OCI-LY1 (cell line): ENCODE data around the gene LMBR1.

Source experiments
- H2AFZ ChIP-seq: fragments of 200-600 bp; sonication (generic), shearing (Covaris generic); 2 replicates; pipeline ENCODE4 v1.6.0; 2014; ENCODE audit warnings: antibody characterized with exemption, mild to moderate bottlenecking, low read length
- H3F3A ChIP-seq: fragments of 200-600 bp; sonication (generic), shearing (Covaris generic); 2 replicates; pipeline ENCODE4 v1.6.0; 2014; ENCODE audit warnings: mild to moderate bottlenecking, antibody characterized with exemption, low read length, moderate library complexity; ENCODE audit not compliant: insufficient read depth
- H3K27ac ChIP-seq: fragments of 200-600 bp; sonication (generic); 2 replicates; pipeline ENCODE4 v1.5.1; 2014; ENCODE audit warnings: low read length, mixed run types, mild to moderate bottlenecking, low read depth; ENCODE audit not compliant: poor library complexity, severe bottlenecking
- H3K27me3 ChIP-seq: fragments of 200-600 bp; sonication (generic); 2 replicates; pipeline ENCODE4 v1.6.0; 2014; ENCODE audit warnings: antibody characterized with exemption, mild to moderate bottlenecking, low read length, moderate library complexity; ENCODE audit not compliant: insufficient read depth
- H3K36me3 ChIP-seq: fragments of 200-600 bp; sonication (generic); 2 replicates; pipeline ENCODE4 v1.6.1; 2014; ENCODE audit warnings: mild to moderate bottlenecking, antibody characterized with exemption, low read length, moderate library complexity, mixed read lengths; ENCODE audit not compliant: insufficient read depth
- H3K4me1 ChIP-seq: fragments of 200-600 bp; sonication (generic); 2 replicates; pipeline ENCODE4 v1.5.1; 2014; ENCODE audit warnings: mild to moderate bottlenecking, low read length, moderate library complexity; ENCODE audit not compliant: insufficient read depth, severe bottlenecking
- H3K4me2 ChIP-seq: fragments of 200-600 bp; sonication (generic), shearing (Covaris generic); 2 replicates; pipeline ENCODE4 v1.6.1; 2014; ENCODE audit warnings: low read length
- H3K4me3 ChIP-seq: fragments of 200-600 bp; sonication (generic); 2 replicates; pipeline ENCODE4 v1.5.1; 2014; ENCODE audit warnings: low read length, low read depth, mild to moderate bottlenecking, mixed read lengths; ENCODE audit not compliant: poor library complexity, severe bottlenecking
- H3K79me2 ChIP-seq: fragments of 200-600 bp; shearing (Covaris generic); 2 replicates; pipeline ENCODE4 v1.6.1; 2016; ENCODE audit warnings: mixed run types, low read length, mixed read lengths; ENCODE audit not compliant: insufficient read depth
- H3K9ac ChIP-seq: fragments of 200-600 bp; sonication (generic), shearing (Covaris generic); 2 replicates; pipeline ENCODE4 v1.6.1; 2014; ENCODE audit warnings: mild to moderate bottlenecking, low read length, mixed read lengths
- H3K9me2 ChIP-seq: fragments of 200-600 bp; sonication (generic), shearing (Covaris generic); 2 replicates; pipeline ENCODE4 v1.6.1; 2014; ENCODE audit warnings: low read depth, mild to moderate bottlenecking, low read length, mixed read lengths
- H3K9me3 ChIP-seq: fragments of 200-600 bp; shearing (Covaris generic); 2 replicates; pipeline ENCODE4 v1.6.1; 2014; ENCODE audit warnings: low read length, mixed read lengths
- H4K20me1 ChIP-seq: fragments of 200-600 bp; sonication (generic), shearing (Covaris generic); 2 replicates; pipeline ENCODE4 v1.6.0; 2016; ENCODE audit warnings: mild to moderate bottlenecking, low read length; ENCODE audit not compliant: insufficient read depth
- CTCF ChIP-seq: fragments of 200-600 bp; sonication (generic), shearing (Covaris generic); IDR thresholded peaks from 2 replicates; pipeline ENCODE4 v1.5.1; 2017; ENCODE audit warnings: mild to moderate bottlenecking, antibody characterized with exemption, low read length, moderate library complexity, mixed read lengths
- EZH2 ChIP-seq: fragments of 200-600 bp; sonication (generic), shearing (Covaris generic); IDR thresholded peaks from 2 replicates; pipeline ENCODE4 v1.8.0; 2017; ENCODE audit warnings: borderline replicate concordance, mixed run types, mild to moderate bottlenecking, antibody characterized with exemption, low read length, moderate library complexity, mixed read lengths

Gene LMBR1

GRCh38 chr7:156722043-156722826, 170.7 kb downstream of the LMBR1 start:
- Histone ChIP-seq H3K36me3 (peaks cover 11% of the 10 kb centered on the region; the same call in 1 of the 2 replicates), H3K4me2 (no peak overlapping the region), H3K9me2 (no peaks in the 10 kb centered on the region), H3K27ac (no peak overlapping the region), H3K9me3 (no peaks in the 10 kb centered on the region), H3K27me3 (no peaks in the 10 kb centered on the region), H3K9ac (no peak overlapping the region), H3K4me1 (no peaks in the 10 kb centered on the region), H3K4me3 (no peak overlapping the region), H2AFZ (no peak overlapping the region), H3K79me2 (no peaks in the 10 kb centered on the region), H3F3A (no peaks in the 10 kb centered on the region), H4K20me1 (no peaks in the 10 kb centered on the region)
- TF ChIP-seq CTCF (no peak), EZH2 (no peak)

GRCh38 chr7:156703773-156704482, 189.1 kb downstream of the LMBR1 start:
- no peak for TF ChIP-seq CTCF
- TF ChIP-seq EZH2, result no peak
- Histone ChIP-seq H3K9me3 (peaks cover 9% of the 10 kb centered on the region), H3K4me3 (no peak overlapping the region), H3K79me2 (no peaks in the 10 kb centered on the region), H3K27ac (no peak overlapping the region), H3K27me3 (no peaks in the 10 kb centered on the region), H3F3A (no peaks in the 10 kb centered on the region), H4K20me1 (no peaks in the 10 kb centered on the region), H3K4me1 (peaks cover 11% of the 10 kb centered on the region), H2AFZ (no peak overlapping the region), H3K9ac (no peak overlapping the region), H3K9me2 (no peaks in the 10 kb centered on the region), H3K4me2 (no peak overlapping the region), H3K36me3 (peaks cover 24% of the 10 kb centered on the region)

DNA sequence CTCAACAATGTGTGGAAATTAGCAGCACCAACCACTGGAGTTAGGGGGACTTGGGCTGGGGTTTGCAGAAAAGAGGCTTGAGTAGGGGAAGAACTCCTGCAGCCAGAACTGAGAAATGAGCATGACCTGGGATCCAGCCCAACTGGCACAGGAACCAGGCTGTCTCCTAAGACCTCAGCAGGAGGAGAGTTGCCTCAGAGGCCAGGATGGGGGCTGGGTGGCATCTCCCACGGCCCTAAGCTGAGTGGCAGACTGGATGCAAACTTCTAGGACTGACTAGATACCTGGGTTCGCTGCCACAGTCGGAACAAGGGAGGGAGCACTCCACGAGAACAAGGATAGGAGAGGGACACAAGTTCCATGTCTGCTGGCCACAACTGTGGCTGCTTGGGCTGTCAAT, 189.8 kb downstream of the LMBR1 start:
- no peaks in the 10 kb centered on the region for H3K79me2 ChIP-seq
- no peak overlapping the region for H2AFZ ChIP-seq
- H3K4me1 ChIP-seq, result peaks cover 11% of the 10 kb centered on the region
- no peaks in the 10 kb centered on the region for H3F3A ChIP-seq
- H4K20me1 ChIP-seq, result no peaks in the 10 kb centered on the region
- no peaks in the 10 kb centered on the region for H3K27me3 ChIP-seq
- TF ChIP-seq EZH2, result no peak
- peaks cover 24% of the 10 kb centered on the region for H3K36me3 ChIP-seq
- no peak overlapping the region for H3K27ac ChIP-seq
- no peak overlapping the region for H3K4me3 ChIP-seq
- H3K9ac ChIP-seq, result no peak overlapping the region
- H3K9me2 ChIP-seq, result no peaks in the 10 kb centered on the region
- H3K9me3 ChIP-seq, result peaks cover 11% of the 10 kb centered on the region
- no peak overlapping the region for H3K4me2 ChIP-seq
